ENCODE data around the gene NKTR. TPM values are rescaled to one million over a fixed set of nuclear protein-coding genes. Genes with fewer than 3 reads are reported as not detected.

Gene NKTR
- polyA plus RNA-seq, 3 donors, result 2.6 to 78.5 (median 5.8) TPM

DNA sequence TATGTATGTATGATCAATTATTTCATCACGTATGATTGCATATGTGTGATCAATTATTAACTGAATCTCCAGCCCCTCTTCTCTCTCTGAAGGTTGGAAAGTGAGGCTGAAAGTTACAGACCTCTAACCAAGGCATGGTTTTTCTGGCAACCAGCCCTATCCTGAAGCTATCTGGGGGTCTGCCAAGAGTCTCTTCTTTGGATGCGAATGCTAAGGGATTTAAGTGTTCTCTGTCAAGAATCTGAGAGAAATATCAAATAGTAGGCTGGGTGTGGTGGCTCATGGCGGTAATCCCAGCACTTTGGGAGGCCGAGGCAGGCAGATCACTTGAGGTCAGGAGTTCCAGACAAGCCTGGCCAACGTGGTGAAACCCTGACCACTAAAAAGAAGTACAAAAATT lies 8.1 kb downstream of the NKTR start:
- Mint-ChIP-seq H3K9me3 (no peaks in the 10 kb centered on the region), H3K27ac (peak overlapping the region in 6 of 7 donors; percentile 14 to 57 (median 36)), H3K4me3 (no peak overlapping the region), H3K4me1 (peaks cover 18% of the 10 kb centered on the region), H3K36me3 (peaks cover 53 to 64% of the 10 kb centered on the region in 2 donors), H3K27me3 (ENCODE audit: low read depth in 3 of 3) (no peaks in the 10 kb centered on the region)
- Histone ChIP-seq H3K4me3 (replicated peaks in 1 of 3; ENCODE audit: low read depth in 2 of 3, low read length in 3 of 3) (no peak overlapping the region), H3K36me3 (replicated peaks in 1 of 2; ENCODE audit: control insufficient read depth in 1 of 2, insufficient read depth in 2 of 2, low read length in 2 of 2) (peaks cover 56 to 80% of the 10 kb centered on the region in 2 donors), H3K4me1 (ENCODE audit: control insufficient read depth in 1 of 2, insufficient read depth in 2 of 2, low read length in 2 of 2) (no peaks in the 10 kb centered on the region), H3K79me2 (ENCODE audit: insufficient read depth, low read length) (peaks cover 100% of the 10 kb centered on the region), H3K9me3 (replicated peaks in 1 of 2; ENCODE audit: control insufficient read depth in 1 of 2, insufficient read depth in 1 of 2, low read length in 2 of 2) (no peaks in the 10 kb centered on the region), H2AFZ (ENCODE audit: insufficient read depth, low read depth, low read length, poor library complexity, severe bottlenecking) (no peak overlapping the region), H3K4me2 (replicated peaks; ENCODE audit: extremely low read depth, low read length, poor library complexity, severe bottlenecking) (no peak overlapping the region), H3K9ac (ENCODE audit: insufficient read depth, low read length, poor library complexity, severe bottlenecking) (no peak overlapping the region), H3K27me3 (ENCODE audit: control insufficient read depth in 2 of 2, insufficient read depth in 2 of 2, low read length in 2 of 2) (no peaks in the 10 kb centered on the region), H3K27ac (ENCODE audit: low read depth in 1 of 2, low read length in 2 of 2) (no peak overlapping the region), H4K20me1 (ENCODE audit: insufficient read depth, low read length) (peaks cover 90% of the 10 kb centered on the region)
- TF ChIP-seq, protein P1, sequence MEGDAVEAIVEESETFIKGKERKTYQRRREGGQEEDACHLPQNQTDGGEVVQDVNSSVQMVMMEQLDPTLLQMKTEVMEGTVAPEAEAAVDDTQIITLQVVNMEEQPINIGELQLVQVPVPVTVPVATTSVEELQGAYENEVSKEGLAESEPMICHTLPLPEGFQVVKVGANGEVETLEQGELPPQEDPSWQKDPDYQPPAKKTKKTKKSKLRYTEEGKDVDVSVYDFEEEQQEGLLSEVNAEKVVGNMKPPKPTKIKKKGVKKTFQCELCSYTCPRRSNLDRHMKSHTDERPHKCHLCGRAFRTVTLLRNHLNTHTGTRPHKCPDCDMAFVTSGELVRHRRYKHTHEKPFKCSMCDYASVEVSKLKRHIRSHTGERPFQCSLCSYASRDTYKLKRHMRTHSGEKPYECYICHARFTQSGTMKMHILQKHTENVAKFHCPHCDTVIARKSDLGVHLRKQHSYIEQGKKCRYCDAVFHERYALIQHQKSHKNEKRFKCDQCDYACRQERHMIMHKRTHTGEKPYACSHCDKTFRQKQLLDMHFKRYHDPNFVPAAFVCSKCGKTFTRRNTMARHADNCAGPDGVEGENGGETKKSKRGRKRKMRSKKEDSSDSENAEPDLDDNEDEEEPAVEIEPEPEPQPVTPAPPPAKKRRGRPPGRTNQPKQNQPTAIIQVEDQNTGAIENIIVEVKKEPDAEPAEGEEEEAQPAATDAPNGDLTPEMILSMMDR (IDR thresholded peaks at IDR 0.05), result no peak
- no peak for DNase-seq
- intact Hi-C loops (cut with micrococcal nuclease), result loop anchor here in 1 of 2 donors (10.0 kb wide), 3 partner anchors 156 to 1016 kb away; partner anchors contain the start of genes ACKR2, ANO10 and HIGD1A
- 90% methylated on average over 3 of the region's 5 CpGs for WGBS (ENCODE audit: insufficient coverage)

- Histone ChIP-seq H3K4me3 (replicated peaks in 1 of 3; ENCODE audit: low read depth in 2 of 3, low read length in 3 of 3) (no peak overlapping the region), H3K9ac (ENCODE audit: insufficient read depth, low read length, poor library complexity, severe bottlenecking) (no peak overlapping the region), H3K4me2 (replicated peaks; ENCODE audit: extremely low read depth, low read length, poor library complexity, severe bottlenecking) (no peak overlapping the region), H3K79me2 (ENCODE audit: insufficient read depth, low read length) (peaks cover 100% of the 10 kb centered on the region), H2AFZ (ENCODE audit: insufficient read depth, low read depth, low read length, poor library complexity, severe bottlenecking) (no peak overlapping the region), H3K27ac (ENCODE audit: low read depth in 1 of 2, low read length in 2 of 2) (no peak overlapping the region), H4K20me1 (ENCODE audit: insufficient read depth, low read length) (peaks cover 92% of the 10 kb centered on the region), H3K36me3 (replicated peaks in 1 of 2; ENCODE audit: control insufficient read depth in 1 of 2, insufficient read depth in 2 of 2, low read length in 2 of 2) (peaks cover 54 to 73% of the 10 kb centered on the region in 2 donors), H3K4me1 (ENCODE audit: control insufficient read depth in 1 of 2, insufficient read depth in 2 of 2, low read length in 2 of 2) (no peaks in the 10 kb centered on the region), H3K9me3 (replicated peaks in 1 of 2; ENCODE audit: control insufficient read depth in 1 of 2, insufficient read depth in 1 of 2, low read length in 2 of 2) (no peaks in the 10 kb centered on the region), H3K27me3 (ENCODE audit: control insufficient read depth in 2 of 2, insufficient read depth in 2 of 2, low read length in 2 of 2) (no peaks in the 10 kb centered on the region)
- Mint-ChIP-seq H3K27ac (peak overlapping the region in 2 of 7 donors; percentile 40 to 42), H3K4me1 (peaks cover 12% of the 10 kb centered on the region), H3K36me3 (peaks cover 49 to 56% of the 10 kb centered on the region in 2 donors), H3K9me3 (no peaks in the 10 kb centered on the region), H3K4me3 (no peak overlapping the region), H3K27me3 (ENCODE audit: low read depth in 3 of 3) (no peaks in the 10 kb centered on the region)
- no peak for DNase-seq
- TF ChIP-seq, protein P1 (IDR thresholded peaks at IDR 0.05), result no peak
- no CpG with 5 or more reads among the region's 1 CpG for WGBS (ENCODE audit: insufficient coverage)
- intact Hi-C loops (cut with micrococcal nuclease), result no loop called here
Observed at GRCh38 chr3:42610976-42611375, 10.5 kb downstream of the NKTR start.
